Raji (cell line): ENCODE data around the gene NEUROG1.

Experiments used
- POLR2A ChIP-seq: IDR thresholded peaks from 2 replicates; pipeline ENCODE4 v1.6.1; 2011; ENCODE audit warnings: low read depth, low read length, control low read depth; ENCODE audit not compliant: insufficient read depth

The NEUROG1 gene

DNA sequence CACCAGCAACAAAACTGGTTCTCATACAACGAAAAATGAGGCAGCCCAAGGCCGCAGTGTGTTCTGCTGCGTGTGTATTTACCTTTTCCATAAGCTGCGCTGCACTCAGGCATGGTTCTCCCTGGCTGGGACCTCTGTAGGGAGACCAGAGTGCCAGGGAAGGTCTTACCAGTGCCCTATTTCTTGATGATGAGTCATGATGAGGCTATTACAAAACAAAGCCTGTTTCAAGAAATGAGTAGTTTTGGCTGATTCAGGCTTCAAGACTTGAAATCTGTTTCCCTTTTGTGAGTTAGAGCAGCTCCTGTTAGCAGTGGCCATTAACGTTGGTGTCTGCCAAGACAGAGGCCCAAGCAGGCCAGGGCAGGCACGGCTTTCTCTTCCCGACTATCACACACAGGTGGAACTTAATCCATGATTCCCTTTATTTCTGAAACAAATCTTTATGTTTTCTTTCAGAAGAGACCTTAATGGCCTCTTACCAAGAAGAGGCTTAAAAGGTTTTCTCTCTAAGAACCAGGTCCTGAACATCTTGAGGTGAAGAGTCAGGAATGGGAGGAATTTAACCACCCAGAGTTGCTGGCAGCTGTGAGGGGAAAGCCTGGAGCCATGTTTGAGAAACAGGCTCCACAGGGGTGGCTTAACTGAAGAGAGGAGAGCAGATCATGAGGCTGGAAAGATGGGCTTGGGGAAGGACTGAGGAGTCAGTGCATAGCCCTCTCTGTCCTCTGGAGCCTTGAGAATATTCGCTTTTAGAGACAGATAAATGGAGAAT, 42.2 kb downstream of the NEUROG1 start:
- no peak for TF ChIP-seq POLR2A

DNA sequence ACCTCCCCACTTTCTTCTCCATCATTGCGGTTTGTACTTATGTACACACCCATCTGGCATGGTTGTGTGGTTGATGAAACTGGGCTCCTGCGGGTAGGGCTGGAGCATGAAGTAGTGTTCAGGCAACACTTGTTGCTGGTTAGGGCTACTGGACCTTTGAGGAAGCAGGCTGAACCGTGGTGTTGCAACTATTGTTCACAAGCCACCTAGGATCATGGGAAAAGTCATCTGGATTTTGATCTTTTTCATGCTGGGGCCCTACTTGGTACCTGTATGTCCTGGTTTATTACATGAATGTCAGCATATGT, 43.5 kb downstream of the NEUROG1 start:
- no peak for TF ChIP-seq POLR2A

DNA sequence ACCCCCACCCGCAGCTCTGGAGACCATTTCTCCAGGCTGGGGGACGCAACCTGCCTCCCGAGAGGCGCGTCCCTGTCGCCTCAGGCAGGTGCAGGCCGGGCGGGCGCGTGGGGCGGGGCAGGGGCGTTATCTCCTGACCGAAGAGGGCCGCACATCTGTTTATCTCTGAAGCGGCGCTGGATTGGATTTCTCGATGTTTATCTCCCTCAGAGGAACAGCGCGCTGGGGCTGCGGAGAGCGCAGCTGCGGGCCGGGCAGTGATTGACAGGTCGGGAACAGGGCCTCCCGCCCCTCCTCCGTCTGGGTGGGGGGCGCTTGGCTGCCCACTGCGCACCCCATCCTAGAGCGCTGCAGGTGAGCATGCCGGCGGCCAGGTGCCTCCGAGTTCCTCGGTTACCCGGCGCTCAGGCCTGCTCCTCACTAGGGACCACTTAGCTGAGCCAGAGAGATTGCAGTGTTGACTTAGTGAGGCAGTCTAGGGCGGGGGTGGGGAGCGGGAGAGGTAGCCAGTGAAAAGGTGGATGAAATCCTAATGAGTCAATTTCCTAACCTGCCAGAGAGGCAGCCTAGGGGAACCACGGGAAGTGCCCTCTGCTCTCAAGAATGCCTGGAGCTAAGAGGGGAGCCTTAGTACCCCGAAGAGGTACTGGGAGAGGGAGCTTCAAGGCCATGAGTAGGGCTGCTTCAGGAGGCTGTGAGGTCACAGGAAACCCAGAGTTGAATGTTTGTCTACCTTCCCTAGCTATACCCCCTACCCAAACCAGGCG, 44.0 kb downstream of the NEUROG1 start:
- no peak for TF ChIP-seq POLR2A

GRCh38 chr5:135491038-135491551, 44.7 kb downstream of the NEUROG1 start:
- TF ChIP-seq POLR2A = no peak

DNA sequence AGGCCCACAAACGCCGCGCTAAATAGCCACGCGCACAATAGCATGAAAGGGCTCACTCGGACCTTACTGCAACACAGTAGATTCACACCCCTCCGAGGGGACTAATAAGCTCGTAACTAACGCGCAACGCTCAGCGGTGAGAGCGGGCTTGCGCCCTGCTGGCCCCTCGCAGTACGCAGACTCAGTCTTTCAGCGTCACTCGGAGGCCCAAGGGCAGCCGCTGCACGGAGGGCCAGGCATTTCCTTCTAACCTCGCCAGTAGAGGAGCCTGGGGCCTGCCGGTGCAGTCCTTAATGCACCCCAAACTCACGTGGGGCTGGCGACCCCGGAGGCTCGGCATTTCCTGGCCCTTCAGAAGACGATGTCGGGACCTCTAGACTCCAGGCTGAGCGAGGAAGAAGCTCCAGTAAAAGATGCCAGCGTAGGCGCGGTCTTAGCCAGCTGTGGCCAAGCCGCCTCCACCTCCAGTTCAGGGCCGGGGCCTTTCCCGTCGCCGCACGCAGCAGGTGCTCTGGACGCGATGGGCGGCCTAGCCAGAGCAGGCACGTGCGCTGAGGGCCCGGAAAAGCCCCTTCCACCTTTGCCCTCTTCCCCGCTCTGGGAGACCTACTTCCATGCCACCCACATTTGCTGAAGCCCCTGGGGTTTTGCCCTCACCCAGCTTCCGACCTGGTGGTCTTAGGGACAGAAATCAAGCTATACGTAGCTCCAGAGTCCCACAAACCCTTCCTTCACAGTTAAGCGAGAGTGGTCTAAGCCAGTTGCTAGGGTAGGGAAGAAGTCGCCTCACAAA, 45.3 kb downstream of the NEUROG1 start:
- TF ChIP-seq POLR2A = no peak

GRCh38 chr5:135489466-135490244, 46.1 kb downstream of the NEUROG1 start:
- TF ChIP-seq POLR2A = no peak

DNA sequence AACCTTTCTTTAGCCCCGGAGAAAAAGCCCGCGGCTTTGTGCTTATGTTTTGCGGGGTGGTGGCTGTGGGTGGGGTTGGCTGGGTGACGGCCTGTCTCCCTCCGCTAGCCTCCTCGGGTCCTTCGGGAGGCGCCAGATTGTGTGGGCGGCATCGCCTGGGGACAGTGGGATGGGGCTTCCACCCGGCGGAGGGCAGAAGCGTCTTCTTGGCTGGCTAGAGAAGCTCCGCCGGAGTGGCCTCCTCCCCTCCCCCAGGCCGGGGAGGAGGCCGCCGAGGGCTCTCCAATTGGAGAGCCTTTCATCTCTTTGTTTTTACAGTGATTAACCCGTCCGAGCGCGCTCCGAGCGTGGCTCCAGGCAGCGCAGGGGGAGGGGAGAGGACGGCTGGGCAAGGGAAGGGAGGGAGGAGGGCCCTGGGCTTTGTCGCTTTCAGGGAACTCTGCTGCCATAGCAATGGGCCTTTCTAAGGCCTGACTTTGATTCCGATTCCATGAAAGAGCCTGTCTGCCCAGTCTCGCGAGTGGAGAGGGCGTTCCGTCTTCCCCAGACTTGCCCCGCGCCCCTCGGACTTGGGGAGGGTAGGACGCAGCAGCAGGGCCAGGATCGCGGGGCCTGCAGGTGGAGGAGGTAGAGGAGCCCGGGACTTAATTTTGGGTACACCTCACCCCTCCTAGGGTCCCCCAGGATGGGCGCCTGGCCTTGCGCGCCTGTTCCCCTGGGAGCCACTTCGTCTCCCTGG, 46.9 kb downstream of the NEUROG1 start:
- no peak for TF ChIP-seq POLR2A

GRCh38 chr5:135487839-135488514, 47.8 kb downstream of the NEUROG1 start:
- TF ChIP-seq POLR2A = no peak

- no peak for TF ChIP-seq POLR2A
Observed at GRCh38 chr5:135487037-135487395, 48.7 kb downstream of the NEUROG1 start.

GRCh38 chr5:135486131-135487036, 49.4 kb downstream of the NEUROG1 start:
- TF ChIP-seq POLR2A = no peak

GRCh38 chr5:135484674-135485086, 51.1 kb downstream of the NEUROG1 start:
- no peak for TF ChIP-seq POLR2A
